ENCODE data around the gene C14orf119. TPM values are rescaled to one million over a fixed set of nuclear protein-coding genes. Genes with fewer than 3 reads are reported as not detected.
A peak's percentile ranks its signal among the peaks of the same experiment; 100 is the strongest.

Gene C14orf119
- total RNA-seq, 1 donor from 2014 or later: 27.3 TPM

GRCh38 chr14:23110579-23111365 lies 15.5 kb downstream of the C14orf119 start:
- no peak overlapping the region for H3K4me3 ChIP-seq (ENCODE audit: low read depth, low read length)
- TF ChIP-seq, protein P1, sequence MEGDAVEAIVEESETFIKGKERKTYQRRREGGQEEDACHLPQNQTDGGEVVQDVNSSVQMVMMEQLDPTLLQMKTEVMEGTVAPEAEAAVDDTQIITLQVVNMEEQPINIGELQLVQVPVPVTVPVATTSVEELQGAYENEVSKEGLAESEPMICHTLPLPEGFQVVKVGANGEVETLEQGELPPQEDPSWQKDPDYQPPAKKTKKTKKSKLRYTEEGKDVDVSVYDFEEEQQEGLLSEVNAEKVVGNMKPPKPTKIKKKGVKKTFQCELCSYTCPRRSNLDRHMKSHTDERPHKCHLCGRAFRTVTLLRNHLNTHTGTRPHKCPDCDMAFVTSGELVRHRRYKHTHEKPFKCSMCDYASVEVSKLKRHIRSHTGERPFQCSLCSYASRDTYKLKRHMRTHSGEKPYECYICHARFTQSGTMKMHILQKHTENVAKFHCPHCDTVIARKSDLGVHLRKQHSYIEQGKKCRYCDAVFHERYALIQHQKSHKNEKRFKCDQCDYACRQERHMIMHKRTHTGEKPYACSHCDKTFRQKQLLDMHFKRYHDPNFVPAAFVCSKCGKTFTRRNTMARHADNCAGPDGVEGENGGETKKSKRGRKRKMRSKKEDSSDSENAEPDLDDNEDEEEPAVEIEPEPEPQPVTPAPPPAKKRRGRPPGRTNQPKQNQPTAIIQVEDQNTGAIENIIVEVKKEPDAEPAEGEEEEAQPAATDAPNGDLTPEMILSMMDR (conservative IDR thresholded peaks at IDR 0.05; ENCODE audit: low read depth, low read length): no peak
- DNase-seq (ENCODE audit: low read depth): no peak

DNA sequence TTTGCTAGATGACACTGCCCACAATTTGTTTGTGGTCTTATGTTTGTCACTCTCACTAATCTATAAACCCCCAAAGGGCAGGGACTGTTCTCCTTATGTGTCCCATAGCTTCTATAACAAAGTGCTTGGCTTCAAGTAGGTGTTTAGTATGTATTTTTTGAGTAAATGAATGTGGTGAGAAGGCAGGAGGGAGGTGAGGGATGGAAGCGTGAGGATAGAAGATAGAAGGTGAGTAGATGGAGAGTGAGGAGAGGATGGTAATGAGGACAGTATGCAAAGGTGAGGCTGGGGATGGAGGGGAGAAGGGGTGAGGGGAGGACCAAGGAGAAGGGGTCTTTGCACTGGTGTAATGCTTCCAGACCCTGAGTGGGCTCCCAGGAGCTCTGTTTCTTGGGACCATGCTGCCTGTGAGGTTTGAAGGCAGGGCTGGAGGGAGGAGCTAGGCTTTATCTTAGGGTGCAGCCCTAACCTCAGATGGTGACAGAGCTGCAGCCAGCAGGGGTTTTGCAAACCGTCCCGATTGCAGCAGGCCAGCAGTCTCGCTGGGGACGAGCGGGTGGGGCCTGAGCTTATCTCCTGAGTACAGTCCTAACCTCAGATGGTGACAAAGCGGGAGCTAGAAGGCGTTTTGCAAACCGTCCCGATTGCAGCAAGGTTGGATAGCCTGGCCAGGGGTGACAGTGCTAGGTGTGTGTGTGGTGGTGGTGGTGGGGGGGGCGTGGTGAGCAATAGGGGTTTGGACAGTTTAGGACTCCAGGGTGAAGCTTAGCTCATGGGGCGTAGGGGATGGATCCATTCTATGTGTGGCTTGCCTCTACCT lies 17.3 kb downstream of the C14orf119 start:
- no peak for DNase-seq (ENCODE audit: low read depth)
- no peak overlapping the region for H3K4me3 ChIP-seq (ENCODE audit: low read depth, low read length)
- TF ChIP-seq, protein P1 (conservative IDR thresholded peaks at IDR 0.05; ENCODE audit: low read depth, low read length): no peak

DNA sequence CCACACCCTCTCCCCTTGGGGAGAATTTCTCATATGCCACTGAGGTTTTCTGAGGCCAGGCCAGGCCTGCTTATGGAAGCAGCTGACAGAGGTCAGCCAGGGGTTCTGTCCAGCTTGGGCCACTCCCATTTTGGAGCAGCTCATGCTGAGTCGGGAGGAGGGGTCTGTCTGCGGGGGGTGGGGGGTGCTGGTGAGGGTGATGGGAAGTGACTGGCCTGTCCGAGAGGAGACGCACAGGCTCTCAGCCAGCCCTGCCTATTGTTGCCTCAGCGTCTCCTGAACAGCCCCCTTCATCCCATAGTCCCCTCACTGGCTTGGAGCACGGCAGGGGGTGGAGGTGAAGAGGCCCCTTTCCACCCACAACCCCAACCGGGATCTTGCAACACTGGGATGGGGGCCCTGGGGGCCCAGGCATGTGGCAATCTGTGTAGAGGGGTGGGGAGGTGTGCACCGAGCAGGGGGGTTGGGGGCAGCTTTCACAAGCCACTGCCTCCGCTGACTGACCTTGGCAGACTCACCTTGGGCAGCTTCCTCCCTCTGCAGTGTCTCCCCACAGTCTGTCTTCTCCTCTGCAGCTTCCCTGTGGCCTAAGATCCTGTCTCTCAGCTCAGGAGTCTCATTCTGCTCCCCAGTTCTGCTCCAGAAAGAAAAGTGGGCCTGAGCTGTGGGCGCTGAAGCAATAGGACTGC lies 18.3 kb downstream of the C14orf119 start:
- TF ChIP-seq, protein P1 (conservative IDR thresholded peaks at IDR 0.05; ENCODE audit: low read depth, low read length): no peak
- DNase-seq (ENCODE audit: low read depth): no peak
- no peak overlapping the region for H3K4me3 ChIP-seq (ENCODE audit: low read depth, low read length)

DNA sequence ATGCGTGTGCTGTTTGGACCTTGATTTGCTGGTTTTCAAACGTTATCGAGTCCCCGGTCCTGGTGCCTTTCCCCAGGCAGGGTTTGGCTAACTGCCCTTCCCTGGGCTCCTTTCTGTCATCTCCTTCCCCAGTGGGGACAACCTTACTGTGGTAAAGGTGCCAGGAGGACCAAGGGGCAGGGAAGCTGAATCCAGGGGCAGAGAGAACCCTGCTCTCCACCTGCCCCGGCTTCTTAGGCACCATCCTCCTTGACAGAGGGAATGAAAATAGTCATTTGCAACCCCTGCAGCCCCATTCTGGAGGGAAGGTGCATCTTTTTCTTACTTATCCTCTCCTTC lies 18.8 kb downstream of the C14orf119 start:
- TF ChIP-seq, protein P1 (conservative IDR thresholded peaks at IDR 0.05; ENCODE audit: low read depth, low read length): no peak
- DNase-seq (ENCODE audit: low read depth): no peak
- no peak overlapping the region for H3K4me3 ChIP-seq (ENCODE audit: low read depth, low read length)

- DNase-seq (ENCODE audit: low read depth): no peak
- no peak overlapping the region for H3K4me3 ChIP-seq (ENCODE audit: low read depth, low read length)
- TF ChIP-seq, protein P1 (conservative IDR thresholded peaks at IDR 0.05; ENCODE audit: low read depth, low read length): peak; percentile 5
These were observed 19.3 kb downstream of the C14orf119 start for GRCh38 chr14:23114669-23115038.

GRCh38 chr14:23115039-23115731 lies 19.9 kb downstream of the C14orf119 start:
- DNase-seq (ENCODE audit: low read depth): peak; percentile 74
- TF ChIP-seq, protein P1 (conservative IDR thresholded peaks at IDR 0.05; ENCODE audit: low read depth, low read length): no peak
- H3K4me3 ChIP-seq (ENCODE audit: low read depth, low read length): no peak overlapping the region

All from epithelial cell of proximal tubule (primary cell).